NCI-H1092 treated with DMSO at 0.1 percent for 48 hours (cell line): ENCODE measurements around the gene NTNG1.

Experiments used
- DNase-seq: peaks from one replicate; lab custom pipeline; 2025; lab: John Stamatoyannopoulos, UW

The NTNG1 gene

GRCh38 chr1:107342316-107342715 is 201.5 kb downstream of the NTNG1 start:
- DNase-seq, result no peak

- DNase-seq, result no peak
Measured at GRCh38 chr1:107342768-107343167, 201.9 kb downstream of the NTNG1 start.

- DNase-seq, result no peak
Measured at GRCh38 chr1:107343601-107344000, 202.8 kb downstream of the NTNG1 start.

- DNase-seq, result no peak
Measured at GRCh38 chr1:107344268-107344760, 203.5 kb downstream of the NTNG1 start.

GRCh38 chr1:107344836-107345235 is 204.0 kb downstream of the NTNG1 start:
- no peak for DNase-seq

GRCh38 chr1:107352850-107353249 is 212.0 kb downstream of the NTNG1 start:
- DNase-seq, result no peak

- DNase-seq, result no peak
Measured at GRCh38 chr1:107357376-107357775, 216.5 kb downstream of the NTNG1 start.

GRCh38 chr1:107358619-107359327 is 217.9 kb downstream of the NTNG1 start:
- no peak for DNase-seq

- DNase-seq, result no peak
Measured at GRCh38 chr1:107359472-107360241, 218.8 kb downstream of the NTNG1 start.

- no peak for DNase-seq
Measured at GRCh38 chr1:107362468-107363140, 221.8 kb downstream of the NTNG1 start.

GRCh38 chr1:107363154-107363553 is 222.3 kb downstream of the NTNG1 start:
- DNase-seq, result no peak

GRCh38 chr1:107365527-107366240 is 224.8 kb downstream of the NTNG1 start:
- peak; percentile 13 for DNase-seq

GRCh38 chr1:107378426-107378825 is 237.6 kb downstream of the NTNG1 start:
- no peak for DNase-seq

GRCh38 chr1:107378866-107379265 is 238.0 kb downstream of the NTNG1 start:
- DNase-seq, result no peak

- DNase-seq, result no peak
Measured at GRCh38 chr1:107379826-107380225, 239.0 kb downstream of the NTNG1 start.

- no peak for DNase-seq
Measured at GRCh38 chr1:107389410-107390396, 248.9 kb downstream of the NTNG1 start.

GRCh38 chr1:107394301-107394700 is 253.5 kb downstream of the NTNG1 start:
- no peak for DNase-seq

GRCh38 chr1:107401704-107402103 is 260.9 kb downstream of the NTNG1 start:
- DNase-seq, result no peak

GRCh38 chr1:107404756-107405155 is 263.9 kb downstream of the NTNG1 start:
- DNase-seq, result no peak

- DNase-seq, result no peak
Measured at GRCh38 chr1:107405236-107405635, 264.4 kb downstream of the NTNG1 start.

GRCh38 chr1:107407011-107407410 is 266.2 kb downstream of the NTNG1 start:
- DNase-seq, result no peak
